ENCODE data around the gene AQP10.
"Not testable (repeated sequence)": the region's sequence is repeated elsewhere in the genome, so short reads cannot be mapped to it uniquely, and the experiment has no call there.

AQP10 gene

GRCh38 chr1:154329551-154330131 lies 8.7 kb downstream of the AQP10 start:
- H3K4me3 ChIP-seq (ENCODE audit: control insufficient read depth, low read depth, low read length): no peak overlapping the region
- no peak for TF ChIP-seq CTCF (IDR thresholded peaks at IDR 0.05; ENCODE audit: control insufficient read depth, insufficient read depth, low read depth, low read length, missing control alignments)
- DNase-seq (ENCODE audit: low read depth): no peak

DNA sequence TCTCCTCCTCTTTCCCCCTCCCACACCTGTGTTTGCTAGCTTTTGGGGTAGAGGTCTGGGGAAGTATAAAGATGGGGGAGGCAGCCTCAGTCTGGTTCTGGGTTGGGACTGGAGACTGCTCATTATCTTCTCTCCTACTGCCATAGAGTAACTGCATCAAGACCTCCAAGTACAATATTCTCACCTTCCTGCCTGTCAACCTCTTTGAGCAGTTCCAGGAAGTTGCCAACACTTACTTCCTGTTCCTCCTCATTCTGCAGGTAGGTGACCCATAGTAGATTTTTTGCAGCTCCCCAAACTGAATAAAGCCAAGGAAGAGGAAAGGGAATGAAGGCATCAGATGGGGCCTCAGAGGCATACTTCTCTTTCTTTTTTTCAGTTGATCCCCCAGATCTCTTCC lies 9.8 kb downstream of the AQP10 start:
- TF ChIP-seq CTCF (IDR thresholded peaks at IDR 0.05; ENCODE audit: control insufficient read depth, insufficient read depth, low read depth, low read length, missing control alignments): no peak
- H3K4me3 ChIP-seq (ENCODE audit: control insufficient read depth, low read depth, low read length): no peak overlapping the region
- no peak for DNase-seq (ENCODE audit: low read depth)

- no peak for DNase-seq (ENCODE audit: low read depth)
- no peak overlapping the region for H3K4me3 ChIP-seq (ENCODE audit: control insufficient read depth, low read depth, low read length)
Observed at GRCh38 chr1:154334079-154335024, 13.5 kb downstream of the AQP10 start.

DNA sequence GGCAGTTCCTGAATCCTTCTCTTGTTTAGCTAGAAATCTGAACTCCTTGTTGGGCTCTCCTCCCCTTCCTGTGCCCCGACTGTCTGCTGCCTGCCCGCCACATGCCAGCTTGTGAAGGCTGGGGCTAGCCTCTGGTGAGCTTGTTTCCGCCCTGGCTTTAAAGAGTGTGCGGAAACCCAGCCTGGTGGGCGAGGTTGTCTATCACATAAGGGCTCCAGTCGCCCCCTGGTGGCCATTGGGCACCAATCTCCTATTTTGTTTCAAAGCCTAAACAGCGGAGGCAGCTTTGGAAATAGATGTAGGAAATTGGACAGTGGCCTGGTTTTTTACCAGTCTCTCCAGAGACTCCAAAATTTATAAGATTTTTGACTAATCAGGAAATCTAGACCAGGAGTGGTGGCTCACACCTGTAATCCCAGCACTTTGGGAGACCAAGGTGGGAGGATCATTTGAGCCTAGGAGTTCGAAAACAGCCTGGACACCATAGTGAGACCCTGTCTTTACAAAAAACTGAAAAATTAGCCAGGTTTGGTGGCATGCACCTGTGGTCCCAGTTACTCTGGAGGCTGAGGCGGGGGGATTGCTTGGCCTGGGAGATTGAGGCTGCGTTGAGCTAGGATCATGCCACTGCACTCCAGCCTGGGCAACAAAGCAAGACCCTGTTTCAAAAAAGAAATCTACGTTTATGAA lies 14.3 kb downstream of the AQP10 start:
- peak; percentile 86 for TF ChIP-seq CTCF (IDR thresholded peaks at IDR 0.05; ENCODE audit: control insufficient read depth, insufficient read depth, low read depth, low read length, missing control alignments)
- no peak overlapping the region for H3K4me3 ChIP-seq (ENCODE audit: control insufficient read depth, low read depth, low read length)

More at GRCh38 chr1:154334079-154335024, 13.5 kb downstream of the AQP10 start:
- no peak for TF ChIP-seq CTCF (IDR thresholded peaks at IDR 0.05; ENCODE audit: control insufficient read depth, insufficient read depth, low read depth, low read length, missing control alignments)

GRCh38 chr1:154337253-154337894 lies 16.5 kb downstream of the AQP10 start:
- H3K4me3 ChIP-seq (ENCODE audit: control insufficient read depth, low read depth, low read length): no peak overlapping the region
- no peak for TF ChIP-seq CTCF (IDR thresholded peaks at IDR 0.05; ENCODE audit: control insufficient read depth, insufficient read depth, low read depth, low read length, missing control alignments)
- DNase-seq (ENCODE audit: low read depth): no peak

More for the DNA sequence above, 14.3 kb downstream of the AQP10 start:
- no peak for DNase-seq (ENCODE audit: low read depth)

GRCh38 chr1:154338875-154339274 lies 18.0 kb downstream of the AQP10 start:
- no peak for TF ChIP-seq CTCF (IDR thresholded peaks at IDR 0.05; ENCODE audit: control insufficient read depth, insufficient read depth, low read depth, low read length, missing control alignments)
- no peak overlapping the region for H3K4me3 ChIP-seq (ENCODE audit: control insufficient read depth, low read depth, low read length)
- no peak for DNase-seq (ENCODE audit: low read depth)

GRCh38 chr1:154341366-154341765 lies 20.5 kb downstream of the AQP10 start:
- H3K4me3 ChIP-seq (ENCODE audit: control insufficient read depth, low read depth, low read length); DNase-seq (ENCODE audit: low read depth): not testable (repeated sequence)
